ENCODE measurements around the gene RPS17. TPM values are rescaled to one million over a fixed set of nuclear protein-coding genes. Genes with fewer than 3 reads are reported as not detected.
"Not testable (repeated sequence)": the region's sequence is repeated elsewhere in the genome, so short reads cannot be mapped to it uniquely, and the experiment has no call there.

Gene RPS17
- total RNA-seq, 1 experiment from 2014 or later, result 1,749 TPM

- BruUV-seq (replicated peaks), result no TSS peak
- no peak for TF ChIP-seq EZH2 (IDR thresholded peaks at IDR 0.05; ENCODE audit: borderline replicate concordance, low read depth, low read length, poor library complexity, severe bottlenecking)
- TF ChIP-seq, protein P1, sequence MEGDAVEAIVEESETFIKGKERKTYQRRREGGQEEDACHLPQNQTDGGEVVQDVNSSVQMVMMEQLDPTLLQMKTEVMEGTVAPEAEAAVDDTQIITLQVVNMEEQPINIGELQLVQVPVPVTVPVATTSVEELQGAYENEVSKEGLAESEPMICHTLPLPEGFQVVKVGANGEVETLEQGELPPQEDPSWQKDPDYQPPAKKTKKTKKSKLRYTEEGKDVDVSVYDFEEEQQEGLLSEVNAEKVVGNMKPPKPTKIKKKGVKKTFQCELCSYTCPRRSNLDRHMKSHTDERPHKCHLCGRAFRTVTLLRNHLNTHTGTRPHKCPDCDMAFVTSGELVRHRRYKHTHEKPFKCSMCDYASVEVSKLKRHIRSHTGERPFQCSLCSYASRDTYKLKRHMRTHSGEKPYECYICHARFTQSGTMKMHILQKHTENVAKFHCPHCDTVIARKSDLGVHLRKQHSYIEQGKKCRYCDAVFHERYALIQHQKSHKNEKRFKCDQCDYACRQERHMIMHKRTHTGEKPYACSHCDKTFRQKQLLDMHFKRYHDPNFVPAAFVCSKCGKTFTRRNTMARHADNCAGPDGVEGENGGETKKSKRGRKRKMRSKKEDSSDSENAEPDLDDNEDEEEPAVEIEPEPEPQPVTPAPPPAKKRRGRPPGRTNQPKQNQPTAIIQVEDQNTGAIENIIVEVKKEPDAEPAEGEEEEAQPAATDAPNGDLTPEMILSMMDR (conservative IDR thresholded peaks at IDR 0.05; ENCODE audit: low read depth, low read length), result no peak
- no peak for DNase-seq (ENCODE audit: low spot score)
- ChIA-PET CTCF (interaction anchor here (1.4 kb wide), 1 partner anchor 9 kb away, joined by 7 read pairs; the partner anchor contains the start of gene RPS17), POLR2A (ENCODE audit: low non-redundant PET) (no interaction called here)
- Histone ChIP-seq H3K4me3 (ENCODE audit: low read depth, low read length, poor library complexity, severe bottlenecking) (no peak overlapping the region), H3K9me3 (ENCODE audit: low read depth, low read length, poor library complexity, severe bottlenecking) (no peaks in the 10 kb centered on the region), H3K27ac (ENCODE audit: low read depth, low read length, poor library complexity, severe bottlenecking) (no peak overlapping the region), H3K27me3 (replicated peaks; ENCODE audit: insufficient read depth, low read depth, low read length, poor library complexity) (no peaks in the 10 kb centered on the region), H3K36me3 (ENCODE audit: insufficient read depth, low read length, poor library complexity, severe bottlenecking) (peaks cover 32% of the 10 kb centered on the region), H3K4me1 (ENCODE audit: insufficient read depth, low read length, poor library complexity, severe bottlenecking) (no peaks in the 10 kb centered on the region)
- intact Hi-C loops (cut with micrococcal nuclease; ENCODE audit: unreplicated experiment), result no loop called here
Measured at GRCh38 chr15:82531496-82532382, 8.5 kb downstream of the RPS17 start.

- ChIA-PET CTCF (interaction anchor here (0.6 to 1.4 kb wide), 2 partner anchors 10 to 864 kb away, joined by 4 to 7 read pairs; partner anchors contain the start of gene RPS17), POLR2A (ENCODE audit: low non-redundant PET) (no interaction called here)
- peak; percentile 49 for DNase-seq (ENCODE audit: low spot score)
- Histone ChIP-seq H3K27ac (ENCODE audit: low read depth, low read length, poor library complexity, severe bottlenecking) (no peak overlapping the region), H3K4me3 (ENCODE audit: low read depth, low read length, poor library complexity, severe bottlenecking) (no peak overlapping the region), H3K9me3 (ENCODE audit: low read depth, low read length, poor library complexity, severe bottlenecking) (no peaks in the 10 kb centered on the region), H3K4me1 (ENCODE audit: insufficient read depth, low read length, poor library complexity, severe bottlenecking) (no peaks in the 10 kb centered on the region), H3K36me3 (ENCODE audit: insufficient read depth, low read length, poor library complexity, severe bottlenecking) (peaks cover 23% of the 10 kb centered on the region), H3K27me3 (replicated peaks; ENCODE audit: insufficient read depth, low read depth, low read length, poor library complexity) (no peaks in the 10 kb centered on the region)
- intact Hi-C loops (cut with micrococcal nuclease; ENCODE audit: unreplicated experiment), result no loop called here
- TF ChIP-seq, protein P1 (conservative IDR thresholded peaks at IDR 0.05; ENCODE audit: low read depth, low read length), result peak; percentile 76
- TF ChIP-seq EZH2 (IDR thresholded peaks at IDR 0.05; ENCODE audit: borderline replicate concordance, low read depth, low read length, poor library complexity, severe bottlenecking), result no peak
- no TSS peak for BruUV-seq (replicated peaks)
Measured at GRCh38 chr15:82530606-82531379, 9.5 kb downstream of the RPS17 start.

- H3K36me3 ChIP-seq (ENCODE audit: insufficient read depth, low read length, poor library complexity, severe bottlenecking), result peaks cover 15% of the 10 kb centered on the region
- no peaks in the 10 kb centered on the region for H3K4me1 ChIP-seq (ENCODE audit: insufficient read depth, low read length, poor library complexity, severe bottlenecking)
- H3K27ac ChIP-seq (ENCODE audit: low read depth, low read length, poor library complexity, severe bottlenecking), result no peak overlapping the region
- DNase-seq (ENCODE audit: low spot score), result no peak
- ChIA-PET POLR2A (ENCODE audit: low non-redundant PET) (no interaction called here), CTCF (no interaction called here)
- intact Hi-C loops (cut with micrococcal nuclease; ENCODE audit: unreplicated experiment), result no loop called here
- BruUV-seq (replicated peaks), result no TSS peak
- H3K9me3 ChIP-seq (ENCODE audit: low read depth, low read length, poor library complexity, severe bottlenecking), result no peaks in the 10 kb centered on the region
- H3K27me3 ChIP-seq (replicated peaks; ENCODE audit: insufficient read depth, low read depth, low read length, poor library complexity), result no peaks in the 10 kb centered on the region
- no peak overlapping the region for H3K4me3 ChIP-seq (ENCODE audit: low read depth, low read length, poor library complexity, severe bottlenecking)
- TF ChIP-seq, protein P1 (conservative IDR thresholded peaks at IDR 0.05; ENCODE audit: low read depth, low read length), result no peak
- TF ChIP-seq EZH2 (IDR thresholded peaks at IDR 0.05; ENCODE audit: borderline replicate concordance, low read depth, low read length, poor library complexity, severe bottlenecking), result no peak
Measured at GRCh38 chr15:82530006-82530405, 10.3 kb downstream of the RPS17 start.

DNA sequence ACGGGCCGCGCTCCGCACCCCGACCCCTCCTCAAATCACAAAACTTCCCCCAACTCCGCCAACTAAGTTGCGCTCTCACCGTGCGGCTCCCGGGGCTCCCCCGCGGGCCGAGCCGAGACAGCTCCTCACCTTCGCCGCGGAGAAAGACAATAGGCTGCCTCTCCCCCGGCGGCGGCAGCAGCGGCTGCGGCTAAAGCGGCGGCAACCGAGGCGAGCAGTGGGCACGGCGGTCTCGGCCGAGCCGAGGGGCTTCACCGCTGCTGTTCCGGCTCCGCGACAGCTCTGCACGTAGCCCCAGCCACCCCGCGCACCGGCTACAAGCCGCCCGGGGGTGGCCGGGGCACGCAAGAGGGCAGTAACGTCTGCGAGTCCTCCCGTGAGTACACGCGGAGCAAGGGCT, 26.7 kb downstream of the RPS17 start:
- intact Hi-C loops (cut with micrococcal nuclease; ENCODE audit: unreplicated experiment); CTCF ChIA-PET; DNase-seq (ENCODE audit: low spot score); H3K27me3 ChIP-seq (replicated peaks; ENCODE audit: insufficient read depth, low read depth, low read length, poor library complexity); H3K36me3 ChIP-seq (ENCODE audit: insufficient read depth, low read length, poor library complexity, severe bottlenecking); H3K9me3 ChIP-seq (ENCODE audit: low read depth, low read length, poor library complexity, severe bottlenecking); POLR2A ChIA-PET (ENCODE audit: low non-redundant PET); H3K4me3 ChIP-seq (ENCODE audit: low read depth, low read length, poor library complexity, severe bottlenecking); H3K27ac ChIP-seq (ENCODE audit: low read depth, low read length, poor library complexity, severe bottlenecking); H3K4me1 ChIP-seq (ENCODE audit: insufficient read depth, low read length, poor library complexity, severe bottlenecking); BruUV-seq (replicated peaks): not testable (repeated sequence)

- H3K4me3 ChIP-seq (ENCODE audit: low read depth, low read length, poor library complexity, severe bottlenecking); POLR2A ChIA-PET (ENCODE audit: low non-redundant PET); H3K9me3 ChIP-seq (ENCODE audit: low read depth, low read length, poor library complexity, severe bottlenecking); intact Hi-C loops (cut with micrococcal nuclease; ENCODE audit: unreplicated experiment); H3K36me3 ChIP-seq (ENCODE audit: insufficient read depth, low read length, poor library complexity, severe bottlenecking); DNase-seq (ENCODE audit: low spot score); H3K27ac ChIP-seq (ENCODE audit: low read depth, low read length, poor library complexity, severe bottlenecking); BruUV-seq (replicated peaks); H3K4me1 ChIP-seq (ENCODE audit: insufficient read depth, low read length, poor library complexity, severe bottlenecking); CTCF ChIA-PET; H3K27me3 ChIP-seq (replicated peaks; ENCODE audit: insufficient read depth, low read depth, low read length, poor library complexity): not testable (repeated sequence)
Measured at GRCh38 chr15:82507693-82508092, 32.6 kb downstream of the RPS17 start.
